ENCODE data around the gene MTX1. TPM values are rescaled to one million over a fixed set of nuclear protein-coding genes. Genes with fewer than 3 reads are reported as not detected.
A peak's percentile ranks its signal among the peaks of the same experiment; 100 is the strongest.
"Not testable (repeated sequence)": the region's sequence is repeated elsewhere in the genome, so short reads cannot be mapped to it uniquely, and the experiment has no call there.

MTX1 gene
- total RNA-seq, 1 donor from 2014 or later = 38.8 TPM

DNA sequence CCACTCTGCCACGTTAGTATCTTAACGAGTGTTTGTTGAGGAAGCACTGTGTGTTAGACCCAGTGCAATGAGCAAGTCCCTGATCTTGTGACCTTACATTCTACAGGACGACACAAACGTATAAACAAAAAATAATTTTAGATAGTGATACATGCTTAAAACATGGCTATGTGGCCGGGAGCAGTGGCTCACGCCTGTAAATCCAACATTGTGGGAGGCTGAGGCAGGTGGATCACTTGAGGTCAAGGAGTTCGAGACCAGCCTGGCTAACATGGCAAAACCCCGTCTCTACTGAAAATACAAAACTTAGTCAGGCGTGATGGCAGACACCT, 19.6 kb downstream of the MTX1 start:
- peaks cover 12% of the 10 kb centered on the region for H3K27me3 Mint-ChIP-seq (ENCODE audit: unreplicated experiment)
- peak overlapping the region; percentile 93 for H3K27ac Mint-ChIP-seq (ENCODE audit: unreplicated experiment)
- peaks cover 19% of the 10 kb centered on the region for H3K4me1 Mint-ChIP-seq (ENCODE audit: unreplicated experiment)
- H3K36me3 Mint-ChIP-seq (ENCODE audit: low read depth, unreplicated experiment) = peaks cover 5% of the 10 kb centered on the region
- no peak for TF ChIP-seq CTCF (IDR thresholded peaks at IDR 0.05; ENCODE audit: unreplicated experiment)
- H3K4me3 Mint-ChIP-seq (ENCODE audit: unreplicated experiment) = peak overlapping the region; percentile 91
- H3K9me3 Mint-ChIP-seq (ENCODE audit: unreplicated experiment) = no peaks in the 10 kb centered on the region
- no peak for DNase-seq (ENCODE audit: low spot score)

DNA sequence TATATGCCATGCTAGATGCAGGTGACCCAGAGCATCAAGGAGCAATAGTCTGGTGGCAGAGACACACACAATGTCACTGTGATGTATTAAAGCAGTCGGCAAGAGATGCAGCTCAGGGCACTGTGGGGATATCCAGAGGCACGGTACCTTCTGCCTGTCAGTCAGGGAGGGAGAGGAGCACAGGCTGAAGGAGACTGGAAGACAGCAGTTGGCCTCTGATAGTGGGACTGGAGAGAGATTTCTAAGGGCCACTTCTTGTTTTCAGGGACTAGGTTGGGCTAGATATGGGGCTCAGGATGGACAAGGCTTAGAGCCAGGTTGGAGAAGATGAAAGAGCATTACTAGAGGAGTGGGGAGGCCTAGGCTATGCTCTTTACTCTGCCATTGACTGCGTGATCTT, 22.8 kb downstream of the MTX1 start:
- H3K9me3 Mint-ChIP-seq (ENCODE audit: unreplicated experiment); H3K4me3 Mint-ChIP-seq (ENCODE audit: unreplicated experiment); DNase-seq (ENCODE audit: low spot score); H3K27ac Mint-ChIP-seq (ENCODE audit: unreplicated experiment): not testable (repeated sequence)
- Mint-ChIP-seq H3K36me3 (ENCODE audit: low read depth, unreplicated experiment) (peaks cover 12% of the 10 kb centered on the region), H3K27me3 (ENCODE audit: unreplicated experiment) (peaks cover 14% of the 10 kb centered on the region), H3K4me1 (ENCODE audit: unreplicated experiment) (peaks cover 14% of the 10 kb centered on the region)

GRCh38 chr1:155232001-155232978, 23.8 kb downstream of the MTX1 start:
- Mint-ChIP-seq H3K36me3 (ENCODE audit: low read depth, unreplicated experiment) (peaks cover 10% of the 10 kb centered on the region), H3K27me3 (ENCODE audit: unreplicated experiment) (peaks cover 14% of the 10 kb centered on the region), H3K4me3 (ENCODE audit: unreplicated experiment) (peak overlapping the region; percentile 56)
- H3K9me3 Mint-ChIP-seq (ENCODE audit: unreplicated experiment); H3K4me1 Mint-ChIP-seq (ENCODE audit: unreplicated experiment); H3K27ac Mint-ChIP-seq (ENCODE audit: unreplicated experiment); DNase-seq (ENCODE audit: low spot score): not testable (repeated sequence)

DNA sequence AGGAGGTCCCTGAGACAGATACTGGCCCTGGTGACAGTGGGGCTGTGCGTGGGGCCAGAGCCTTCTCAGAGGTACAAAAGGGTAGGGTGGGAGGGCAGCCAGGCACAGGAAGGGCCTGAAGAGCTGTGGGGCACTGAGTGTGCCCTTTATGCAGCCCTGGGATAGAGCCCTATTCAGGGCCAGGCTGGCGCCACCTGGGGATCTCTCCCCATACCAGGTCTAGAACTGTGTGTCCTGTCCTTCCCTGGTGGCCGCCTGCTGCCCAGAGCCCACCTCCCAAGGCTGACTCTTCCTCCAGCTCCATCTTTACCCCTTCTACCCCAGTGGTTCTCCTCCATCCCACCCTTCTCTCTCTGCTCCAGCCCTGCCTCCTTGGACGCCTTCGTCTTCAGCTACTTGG, 25.0 kb downstream of the MTX1 start:
- H3K4me1 Mint-ChIP-seq (ENCODE audit: unreplicated experiment); H3K9me3 Mint-ChIP-seq (ENCODE audit: unreplicated experiment): not testable (repeated sequence)

GRCh38 chr1:155235375-155235774, 26.9 kb downstream of the MTX1 start:
- Mint-ChIP-seq H3K4me3 (ENCODE audit: unreplicated experiment) (peak overlapping the region; percentile 48), H3K36me3 (ENCODE audit: low read depth, unreplicated experiment) (peaks cover 10% of the 10 kb centered on the region)
- not testable (repeated sequence) for H3K9me3 Mint-ChIP-seq (ENCODE audit: unreplicated experiment); H3K4me1 Mint-ChIP-seq (ENCODE audit: unreplicated experiment); DNase-seq (ENCODE audit: low spot score); H3K27me3 Mint-ChIP-seq (ENCODE audit: unreplicated experiment); H3K27ac Mint-ChIP-seq (ENCODE audit: unreplicated experiment)

More for the DNA sequence above, 25.0 kb downstream of the MTX1 start:
- DNase-seq (ENCODE audit: low spot score); H3K27me3 Mint-ChIP-seq (ENCODE audit: unreplicated experiment); H3K4me3 Mint-ChIP-seq (ENCODE audit: unreplicated experiment); H3K27ac Mint-ChIP-seq (ENCODE audit: unreplicated experiment): not testable (repeated sequence)
- H3K36me3 Mint-ChIP-seq (ENCODE audit: low read depth, unreplicated experiment) = peaks cover 10% of the 10 kb centered on the region

- H3K27ac Mint-ChIP-seq (ENCODE audit: unreplicated experiment) = no peak overlapping the region
- H3K9me3 Mint-ChIP-seq (ENCODE audit: unreplicated experiment) = no peaks in the 10 kb centered on the region
- H3K4me1 Mint-ChIP-seq (ENCODE audit: unreplicated experiment) = peaks cover 10% of the 10 kb centered on the region
- H3K27me3 Mint-ChIP-seq (ENCODE audit: unreplicated experiment) = peaks cover 9% of the 10 kb centered on the region
- no peak for DNase-seq (ENCODE audit: low spot score)
- H3K36me3 Mint-ChIP-seq (ENCODE audit: low read depth, unreplicated experiment) = peaks cover 10% of the 10 kb centered on the region
- no peak overlapping the region for H3K4me3 Mint-ChIP-seq (ENCODE audit: unreplicated experiment)
- no peak for TF ChIP-seq CTCF (IDR thresholded peaks at IDR 0.05; ENCODE audit: unreplicated experiment)
Measured at GRCh38 chr1:155236451-155236850, 28.0 kb downstream of the MTX1 start.
